A673 (cell line): ENCODE measurements around the gene CALN1.

Source experiments
- CTCF ChIP-seq: fragments of 300-800, 200-600 bp; sonication (generic); conservative IDR thresholded peaks from 2 replicates; pipeline ENCODE4 v1.5.1; 2017; ENCODE audit warnings: low read depth, mild to moderate bottlenecking, antibody characterized with exemption, low read length, moderate library complexity, mixed read lengths
- EZH2 ChIP-seq: fragments of 200-600 bp; sonication (generic); IDR thresholded peaks from 2 replicates; pipeline ENCODE4 v1.6.1; 2017; ENCODE audit warnings: borderline replicate concordance, low read depth, mild to moderate bottlenecking, mixed read lengths, antibody characterized with exemption, low read length; ENCODE audit not compliant: poor library complexity, severe bottlenecking

- TF ChIP-seq EZH2 (no peak), CTCF (no peak)
Measured at GRCh38 chr7:72059925-72060324, 352.2 kb downstream of the CALN1 start.
